ENCODE results near the gene LOXHD1.

Gene LOXHD1

DNA sequence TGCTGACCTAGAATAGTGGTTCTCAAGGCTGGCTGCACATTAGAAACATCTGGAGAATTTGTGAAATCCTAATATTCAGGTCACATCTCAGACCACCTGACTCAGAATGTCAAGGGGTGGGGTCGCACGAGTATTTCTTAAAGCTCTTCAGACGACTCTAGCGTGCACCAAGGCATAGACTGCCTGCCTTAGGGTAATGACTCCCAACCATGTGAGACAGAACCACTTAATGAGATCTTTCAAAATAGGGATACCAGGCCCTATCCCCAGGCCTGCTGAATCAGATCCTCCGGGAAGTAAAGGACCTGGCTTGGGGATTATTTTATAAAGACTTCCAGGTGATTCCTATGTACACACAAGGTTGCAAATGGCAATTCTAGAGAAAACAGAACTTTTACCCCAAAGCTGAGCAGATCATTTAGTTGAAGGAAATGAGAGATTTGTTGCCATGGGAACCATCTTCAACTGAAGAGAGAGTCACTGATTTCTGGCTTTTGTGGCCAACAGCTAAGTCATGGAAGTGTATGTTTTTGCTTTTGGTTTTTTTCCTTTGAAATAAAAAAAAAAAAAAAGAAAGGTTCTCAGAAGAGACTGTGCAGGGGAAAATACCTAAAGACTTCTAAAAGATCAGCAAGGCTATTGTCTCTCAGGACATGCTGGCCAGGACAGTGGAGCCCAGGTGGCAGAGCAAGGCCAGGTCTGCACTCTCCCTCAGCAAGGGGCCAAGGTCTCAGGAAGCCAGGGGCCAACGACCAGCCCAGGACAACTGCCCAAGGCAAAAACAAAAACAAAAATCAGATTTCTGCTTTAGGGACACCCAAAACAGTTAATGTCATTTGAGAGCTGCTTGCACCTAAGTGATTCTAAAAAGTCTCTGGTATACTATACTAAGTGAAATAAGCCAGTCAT, 15.3 kb upstream of the LOXHD1 start:
- DNase-seq (ENCODE audit: low read depth), result no peak

- DNase-seq (ENCODE audit: low read depth), result no peak
These were observed 11.7 kb upstream of the LOXHD1 start for GRCh38 chr18:46668694-46669093.

DNA sequence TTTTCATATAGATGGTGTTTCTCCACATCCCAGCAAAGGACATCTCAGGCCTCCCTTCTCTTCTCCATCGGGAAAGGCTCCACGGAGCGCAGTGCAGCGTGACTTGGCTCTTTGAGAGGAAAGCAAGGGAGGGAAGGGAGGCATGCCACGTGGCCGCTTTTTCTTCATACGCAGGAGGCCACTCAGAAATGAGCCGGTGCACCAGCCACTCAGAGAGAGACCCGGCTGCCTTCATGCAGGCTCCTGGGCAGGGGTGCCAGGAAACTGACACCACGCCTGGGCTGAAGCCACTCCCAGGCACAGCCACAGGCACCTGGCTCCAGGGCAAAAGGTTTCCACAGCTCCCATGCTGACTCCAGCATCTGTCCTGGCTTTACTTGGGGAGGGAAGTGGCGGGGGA, 11.1 kb upstream of the LOXHD1 start:
- DNase-seq (ENCODE audit: low read depth), result no peak

DNA sequence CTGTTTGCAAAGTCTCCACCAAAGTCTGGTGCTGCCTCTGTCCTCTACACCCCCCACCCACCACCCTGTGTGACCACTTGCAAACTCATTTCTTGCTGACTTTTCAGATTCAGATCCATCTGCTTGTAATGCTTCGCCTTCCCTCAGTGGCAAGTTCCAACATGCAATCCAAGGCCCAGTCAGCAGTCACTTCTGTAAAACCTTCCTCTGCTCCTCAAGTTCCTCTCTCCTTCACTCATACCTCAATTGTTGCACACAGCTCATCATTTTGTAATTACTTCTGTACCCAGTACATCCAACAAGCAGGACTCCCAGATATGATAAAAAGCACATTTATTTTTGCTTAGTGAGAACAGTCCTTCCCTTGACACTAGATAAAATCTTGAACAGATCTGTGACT, 6.5 kb upstream of the LOXHD1 start:
- no peak for DNase-seq (ENCODE audit: low read depth)

DNA sequence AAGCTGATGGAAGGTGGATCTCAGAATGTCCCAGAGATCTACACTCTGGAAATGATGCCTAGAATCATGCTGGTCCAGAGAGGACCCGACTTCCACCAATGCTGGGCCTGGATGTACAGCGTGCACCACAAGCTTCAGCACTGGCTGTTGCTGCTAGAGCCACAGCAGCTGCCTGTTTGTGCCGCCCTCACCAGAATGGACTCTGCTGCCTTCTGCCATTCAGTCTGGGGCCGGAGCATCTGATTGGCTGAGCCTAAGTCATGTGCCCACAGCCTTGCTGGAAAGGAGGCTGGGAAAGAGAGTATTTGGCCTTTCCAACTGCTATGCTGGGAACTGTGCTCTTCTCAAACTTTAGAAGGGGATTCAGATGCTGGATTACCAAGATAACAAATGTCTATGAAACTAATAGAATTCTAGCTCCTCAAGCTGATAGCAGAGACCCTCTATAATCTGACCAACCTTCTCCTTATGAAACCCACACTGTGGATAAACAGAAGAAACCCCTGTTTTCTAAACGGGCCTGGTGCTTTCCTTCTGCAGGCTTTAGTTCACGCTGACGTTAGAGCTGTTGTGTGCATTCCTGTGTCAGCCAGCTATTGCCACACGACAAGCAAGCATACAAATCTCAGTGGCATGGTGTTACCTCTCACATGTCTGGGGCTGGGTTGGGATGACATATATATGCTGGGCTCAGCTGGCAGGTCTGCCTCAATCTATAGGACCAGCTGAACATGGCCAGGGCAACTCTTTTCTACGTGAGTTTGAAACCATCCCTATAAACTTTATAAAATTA, 4.1 kb upstream of the LOXHD1 start:
- DNase-seq (ENCODE audit: low read depth), result no peak

GRCh38 chr18:46659484-46659883, 2.5 kb upstream of the LOXHD1 start:
- DNase-seq (ENCODE audit: low read depth), result no peak

- DNase-seq (ENCODE audit: low read depth), result no peak
These were observed 500 bp downstream of the LOXHD1 start for GRCh38 chr18:46656326-46657114.

DNA sequence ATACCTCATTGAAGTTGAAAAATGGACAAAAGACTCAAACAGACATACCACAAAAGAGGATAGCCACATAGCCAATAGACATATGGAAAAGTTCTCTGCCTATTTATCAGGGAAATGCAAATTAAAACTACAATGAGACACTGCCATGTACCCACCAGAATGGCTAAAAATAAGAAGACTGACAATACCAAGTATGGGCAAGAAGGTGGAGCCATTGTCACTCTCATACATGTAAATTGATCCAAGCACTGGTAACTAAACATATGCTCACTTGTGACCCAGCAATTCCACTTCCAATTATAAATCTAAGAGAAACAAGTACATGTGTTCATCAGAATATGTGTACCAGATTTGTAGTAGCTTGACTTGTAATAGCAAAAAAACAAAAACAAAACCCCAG, 4.6 kb downstream of the LOXHD1 start:
- no peak for DNase-seq (ENCODE audit: low read depth)

GRCh38 chr18:46650681-46651080, 6.3 kb downstream of the LOXHD1 start:
- DNase-seq (ENCODE audit: low read depth), result no peak

- DNase-seq (ENCODE audit: low read depth), result no peak
These were observed 7.8 kb downstream of the LOXHD1 start for GRCh38 chr18:46649071-46649862.

DNA sequence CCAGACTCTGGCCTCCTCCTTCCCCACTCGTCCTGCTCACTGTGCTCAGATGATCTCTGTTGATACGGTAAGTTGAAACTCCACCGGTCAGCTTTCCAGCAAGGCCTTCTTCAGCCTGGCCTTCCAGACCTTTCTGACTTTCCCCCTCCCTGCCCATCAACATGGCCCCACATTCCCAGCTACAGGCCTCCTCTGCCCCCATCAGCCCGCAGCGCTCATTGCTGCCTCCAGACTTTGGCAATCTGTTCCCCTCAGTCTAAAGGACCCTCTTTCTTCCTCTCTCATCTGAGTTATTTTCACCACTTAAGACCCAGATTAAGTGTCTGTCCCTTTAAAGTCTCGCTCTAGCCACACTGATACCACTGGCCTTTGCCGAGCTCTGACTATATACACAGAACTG, 10.6 kb downstream of the LOXHD1 start:
- no peak for DNase-seq (ENCODE audit: low read depth)

DNA sequence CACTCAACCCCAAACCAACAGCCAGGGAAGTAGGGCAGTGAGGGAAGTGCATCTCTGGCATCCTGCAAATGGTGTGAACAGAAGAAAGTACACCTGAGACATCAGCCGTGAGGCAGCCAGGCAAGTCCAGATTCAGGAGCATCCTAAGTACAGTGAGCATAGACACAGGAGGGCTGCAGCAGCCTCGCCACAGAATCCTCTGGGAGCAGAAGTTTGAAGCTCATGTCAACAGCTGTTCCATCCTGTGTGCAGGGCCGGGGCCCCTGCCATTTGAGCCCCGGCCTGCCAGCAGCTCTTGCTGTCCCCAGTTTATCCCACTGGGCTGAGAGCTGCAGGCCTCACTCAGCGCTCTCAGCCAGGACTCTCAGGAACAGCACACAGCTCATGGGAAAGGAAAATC, 14.5 kb downstream of the LOXHD1 start:
- DNase-seq (ENCODE audit: low read depth), result no peak

- no peak for DNase-seq (ENCODE audit: low read depth)
These were observed 15.1 kb downstream of the LOXHD1 start for GRCh38 chr18:46641917-46642316.

DNA sequence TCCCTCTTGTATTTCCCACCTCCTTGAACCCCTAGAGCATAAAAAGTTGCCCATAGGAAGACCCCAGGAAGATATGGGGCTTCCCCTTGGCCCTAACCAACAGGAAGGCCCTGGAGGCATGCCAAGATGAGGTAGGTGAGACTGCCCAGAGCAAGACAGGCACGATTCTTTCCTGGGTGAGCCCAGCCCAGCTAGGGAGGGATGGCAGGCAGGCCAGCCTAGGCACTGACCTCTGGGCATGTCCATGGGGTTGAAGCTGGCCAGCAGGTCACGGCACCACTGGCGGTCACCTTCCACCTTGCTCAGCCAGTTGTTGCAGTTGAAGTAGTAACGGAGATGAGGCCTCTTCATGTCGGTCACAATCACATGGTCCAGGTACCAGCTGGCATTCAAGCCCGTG, 17.6 kb downstream of the LOXHD1 start:
- DNase-seq (ENCODE audit: low read depth), result no peak

- no peak for DNase-seq (ENCODE audit: low read depth)
These were observed 20.9 kb downstream of the LOXHD1 start for GRCh38 chr18:46636040-46636630.

GRCh38 chr18:46632401-46633071, 24.5 kb downstream of the LOXHD1 start:
- DNase-seq (ENCODE audit: low read depth), result no peak

GRCh38 chr18:46630991-46631390, 26.0 kb downstream of the LOXHD1 start:
- DNase-seq (ENCODE audit: low read depth), result no peak

GRCh38 chr18:46630160-46630559, 26.9 kb downstream of the LOXHD1 start:
- no peak for DNase-seq (ENCODE audit: low read depth)

DNA sequence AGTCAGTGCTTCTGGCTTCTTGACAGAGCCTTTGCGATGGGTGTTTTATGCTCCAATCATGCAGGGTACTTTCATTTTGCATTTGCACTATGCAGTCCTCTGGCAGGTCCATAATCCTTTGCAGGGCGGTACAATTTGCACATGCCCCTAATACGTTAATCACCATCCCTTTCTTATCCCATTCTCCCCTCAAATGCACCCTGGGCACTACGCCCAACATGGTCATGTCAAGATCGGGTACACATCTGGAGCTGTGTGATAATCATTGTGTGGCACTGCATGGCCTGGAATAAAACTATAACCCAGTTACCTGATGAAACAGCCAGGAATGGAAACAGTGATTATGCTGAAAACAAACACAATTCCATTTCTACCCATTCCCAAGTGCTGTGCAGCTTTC, 27.7 kb downstream of the LOXHD1 start:
- DNase-seq (ENCODE audit: low read depth), result no peak

- no peak for DNase-seq (ENCODE audit: low read depth)
These were observed 28.8 kb downstream of the LOXHD1 start for GRCh38 chr18:46628206-46628605.

DNA sequence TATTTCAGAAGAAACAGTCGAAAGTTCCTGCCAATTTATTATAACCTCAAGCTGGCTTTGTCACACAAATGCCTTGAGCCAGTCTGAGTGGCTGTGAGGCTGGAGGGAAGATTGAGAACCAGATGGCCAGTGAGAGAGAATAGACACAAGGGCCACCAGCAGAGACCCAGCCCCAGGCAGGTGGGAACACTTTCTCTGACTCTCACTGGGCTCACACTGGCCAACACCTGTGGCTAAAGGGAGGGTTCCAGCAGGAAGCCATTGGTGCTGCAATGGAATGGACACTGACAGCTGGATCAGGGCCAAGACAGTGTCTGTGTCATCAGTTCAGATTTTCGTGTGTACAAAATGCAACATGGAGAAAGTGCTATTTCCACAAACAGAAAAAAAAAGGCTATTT, 29.9 kb downstream of the LOXHD1 start:
- DNase-seq (ENCODE audit: low read depth), result no peak

All from stimulated activated CD8-positive, alpha-beta memory T cell treated with anti-CD3 and anti-CD28 coated beads, Interleukin-12 subunit alpha, Interleukin-12 subunit beta, amount 100 ng/mL, for 1 hour (primary cell).